ENCODE data around the gene PLSCR4.

Gene PLSCR4

GRCh38 chr3:146160964-146161662, 89.8 kb downstream of the PLSCR4 start, which contains the start of gene PLOD2:
Gene PLOD2, minus strand, starts transcription at chr3:146161184. Its CDS starts 195 bp downstream, at chr3:146160989.
- peak in 1 of 2 donors; percentile 1 for DNase-seq (ENCODE audit: low read depth in 2 of 2)

- DNase-seq (ENCODE audit: low read depth in 2 of 2): no peak
Measured at GRCh38 chr3:146160321-146160963, 90.5 kb downstream of the PLSCR4 start.

- DNase-seq (ENCODE audit: low read depth in 2 of 2): no peak
Measured at GRCh38 chr3:146159616-146160320, 91.1 kb downstream of the PLSCR4 start.

GRCh38 chr3:146159037-146159436, 91.9 kb downstream of the PLSCR4 start:
- DNase-seq (ENCODE audit: low read depth in 2 of 2): no peak

- DNase-seq (ENCODE audit: low read depth in 2 of 2): no peak
Measured at GRCh38 chr3:146157325-146158060, 93.4 kb downstream of the PLSCR4 start.

- no peak for DNase-seq (ENCODE audit: low read depth in 2 of 2)
Measured at GRCh38 chr3:146156666-146157314, 94.1 kb downstream of the PLSCR4 start.

- no peak for DNase-seq (ENCODE audit: low read depth in 2 of 2)
Measured at GRCh38 chr3:146156095-146156494, 94.8 kb downstream of the PLSCR4 start.

GRCh38 chr3:146154995-146155394, 95.9 kb downstream of the PLSCR4 start:
- no peak for DNase-seq (ENCODE audit: low read depth in 2 of 2)

- no peak for DNase-seq (ENCODE audit: low read depth in 2 of 2)
Measured at GRCh38 chr3:146154316-146154715, 96.6 kb downstream of the PLSCR4 start.

GRCh38 chr3:146153429-146153828, 97.5 kb downstream of the PLSCR4 start:
- no peak for DNase-seq (ENCODE audit: low read depth in 2 of 2)

- DNase-seq (ENCODE audit: low read depth in 2 of 2): no peak
Measured at GRCh38 chr3:146152834-146153233, 98.1 kb downstream of the PLSCR4 start.

- no peak for DNase-seq (ENCODE audit: low read depth in 2 of 2)
Measured at GRCh38 chr3:146148468-146148931, 102.4 kb downstream of the PLSCR4 start.

- no peak for DNase-seq (ENCODE audit: low read depth in 2 of 2)
Measured at GRCh38 chr3:146145642-146146041, 105.3 kb downstream of the PLSCR4 start.

- DNase-seq (ENCODE audit: low read depth in 2 of 2): no peak
Measured at GRCh38 chr3:146142757-146143156, 108.1 kb downstream of the PLSCR4 start.
